HepG2 (cell line): ENCODE data around the gene ZDHHC18. TPM values are rescaled to one million over a fixed set of nuclear protein-coding genes. Genes with fewer than 3 reads are reported as not detected.

Experiments
- AHDC1 ChIP-seq: sonication (generic); formaldehyde crosslinking; IDR thresholded peaks from 2 replicates; pipeline ENCODE4 v1.5.1; 2020; ENCODE audit warnings: mild to moderate bottlenecking, missing genetic modification reagents, borderline replicate concordance
- CCAR2 ChIP-seq: fragments of 200-400 bp; formaldehyde crosslinking; optimal IDR thresholded peaks from 2 replicates; pipeline ENCODE3; 2018; ENCODE audit warnings: low read depth, mild to moderate bottlenecking, low read length, moderate library complexity
- FOSL1 ChIP-seq: sonication (generic); formaldehyde crosslinking; IDR thresholded peaks from 2 replicates; pipeline ENCODE4 v1.9.0; 2021; ENCODE audit warnings: missing genetic modification reagents, borderline replicate concordance
- GTF2F1 ChIP-seq: fragments of 150-350 bp; IDR thresholded peaks from 2 replicates; pipeline ENCODE4 v1.6.1; 2014; ENCODE audit warnings: low read length
- HES4 ChIP-seq: sonication (generic); formaldehyde crosslinking; IDR thresholded peaks from 2 replicates; pipeline ENCODE4 v1.9.0; 2021; ENCODE audit warnings: mild to moderate bottlenecking, missing genetic modification reagents, borderline replicate concordance
- HOMEZ ChIP-seq: IDR thresholded peaks from 2 replicates; pipeline ENCODE4 v1.6.1; 2016; ENCODE audit warnings: low read depth
- KDM4B ChIP-seq: sonication (generic); formaldehyde crosslinking; IDR thresholded peaks from 2 replicates; pipeline ENCODE4 v1.4.0; 2020; ENCODE audit warnings: missing genetic modification reagents
- KLF16 ChIP-seq, 2 experiments: sonication (generic) in 1 of 2; formaldehyde crosslinking in 1 of 2; IDR thresholded peaks; 2 replicates each; pipeline versions ENCODE4 v1.6.1 to v1.8.0; 2016 to 2023; ENCODE audit warnings: missing genetic modification reagents in 2 of 2, missing compliant biosample characterization in 1 of 2
- REXO4 ChIP-seq: sonication (generic); formaldehyde crosslinking; IDR thresholded peaks from 2 replicates; pipeline ENCODE4 v1.8.0; 2022; ENCODE audit warnings: missing genetic modification reagents, mild to moderate bottlenecking, borderline replicate concordance
- SMYD3 ChIP-seq: sonication (generic); formaldehyde crosslinking; IDR thresholded peaks from 2 replicates; pipeline ENCODE4 v1.8.1; 2023; ENCODE audit warnings: mild to moderate bottlenecking, missing genetic modification reagents
- TCF7L2 ChIP-seq: IDR thresholded peaks from 2 replicates; pipeline ENCODE4 v1.6.1; 2011; ENCODE audit warnings: mild to moderate bottlenecking, low read depth, low read length, moderate library complexity
- ZBTB42 ChIP-seq: sonication (generic); formaldehyde crosslinking; IDR thresholded peaks from 2 replicates; pipeline ENCODE4 v1.5.0; 2020; ENCODE audit warnings: mild to moderate bottlenecking, missing genetic modification reagents
- ZNF264 ChIP-seq: sonication (generic); formaldehyde crosslinking; IDR thresholded peaks from 2 replicates; pipeline ENCODE4 v1.4.0; 2020; ENCODE audit warnings: missing genetic modification reagents
- ZNF431 ChIP-seq: sonication (generic); formaldehyde crosslinking; IDR thresholded peaks from 2 replicates; pipeline ENCODE4 v1.9.0; 2022; ENCODE audit warnings: missing genetic modification reagents, low read depth, mild to moderate bottlenecking, borderline replicate concordance
- ZNF510 ChIP-seq: sonication (generic); formaldehyde crosslinking; IDR thresholded peaks from 2 replicates; pipeline ENCODE4 v1.4.0; 2020; ENCODE audit warnings: low read depth, mild to moderate bottlenecking, missing genetic modification reagents
- ZNF691 ChIP-seq: sonication (generic); formaldehyde crosslinking; IDR thresholded peaks from 2 replicates; pipeline ENCODE4 v1.4.0; 2020; ENCODE audit warnings: missing genetic modification reagents, low read depth, mild to moderate bottlenecking, borderline replicate concordance
- ZNF710 ChIP-seq: sonication (generic); formaldehyde crosslinking; IDR thresholded peaks from 2 replicates; pipeline ENCODE4 v1.5.0; 2020; ENCODE audit warnings: mild to moderate bottlenecking, missing genetic modification reagents, borderline replicate concordance
- ZSCAN12 ChIP-seq: sonication (generic); formaldehyde crosslinking; IDR thresholded peaks from 2 replicates; pipeline ENCODE4 v1.9.0; 2021; ENCODE audit warnings: mild to moderate bottlenecking, missing genetic modification reagents
- polyA plus RNA-seq, 8 experiments: library from polyadenylated mRNA; depleted of rRNA in 3 of 8; stranded (reverse) in 7 of 8; unstranded in 1 of 8; fragments of >200 nt; fragmentation: Illumina TruSeq in 4 of 8; extraction: Trizol in 4 of 8; gene quantifications; 2 replicates each; pipeline versions ENCODE4 v1.2.1 to v1.2.3, GENCODE V29; 2011 to 2016; ENCODE audit warnings: low read depth in 4 of 8, missing spikeins in 1 of 8, mixed read lengths in 1 of 8; ENCODE audit not compliant: insufficient read depth in 1 of 8
- total RNA-seq, 5 experiments: library from RNA; depleted of rRNA; stranded (reverse); fragments of >200 nt; fragmentation: Illumina TruSeq; extraction: Trizol; gene quantifications; 2 replicates each; pipeline ENCODE4 v1.2.3, GENCODE V29; 2016; ENCODE audit warnings: low read depth in 1 of 5

ZDHHC18 gene
- total and polyA plus RNA-seq, 2 of the 13 experiments (the other 11 are each of a cell fraction or from before 2014, with no cell fraction given): 13.2 to 35.3 TPM

GRCh38 chr1:26889551-26890466 is 63.3 kb downstream of the ZDHHC18 start, which contains the start of gene GPN2 (continued):
- TF ChIP-seq ZNF710 (CRISPR knock-in tag) (0 out of 2 replicates have a peak, but pooled peaks have one; percentile 23), KDM4B (CRISPR knock-in tag) (peak; percentile 87; the same call in 1 of the 2 replicates), ZNF691 (peak; percentile 96; the same call in 1 of the 2 replicates), ZNF431 (CRISPR knock-in tag) (no peak), HOMEZ (CRISPR knock-in tag) (no peak), GTF2F1 (no peak), ZNF264 (no peak), SMYD3 (CRISPR knock-in tag) (no peak), TCF7L2 (no peak), HES4 (CRISPR knock-in tag) (no peak; the same call in 1 of the 2 replicates), ZBTB42 (peak; percentile 64; the same call in 1 of the 2 replicates), ZSCAN12 (CRISPR knock-in tag) (0 out of 2 replicates have a peak, but pooled peaks have one; percentile 37), KLF16 (CRISPR knock-in tag; IDR thresholded peaks at IDR 0.05) (peak in 1 of 2 experiments; percentile 59; a peak in 2 of 4 replicates), AHDC1 (no peak), REXO4 (CRISPR knock-in tag) (no peak; the same call in 1 of the 2 replicates), ZNF510 (no peak), FOSL1 (CRISPR knock-in tag) (0 out of 2 replicates have a peak, but pooled peaks have one; percentile 6), CCAR2 (no peak)
